Measurements from ENCODE around the gene KDM2A. TPM values are rescaled to one million over a fixed set of nuclear protein-coding genes. Genes with fewer than 3 reads are reported as not detected.
A peak's percentile ranks its signal among the peaks of the same experiment; 100 is the strongest.

KDM2A gene
- total and polyA plus RNA-seq, 2 experiments from 2014 or later, result 25.0 to 54.1 TPM

- TF ChIP-seq REST (IDR thresholded peaks at IDR 0.05; ENCODE audit: unreplicated experiment), result no peak
Measured at GRCh38 chr11:67274768-67275605, 155.9 kb downstream of the KDM2A start (continued).

DNA sequence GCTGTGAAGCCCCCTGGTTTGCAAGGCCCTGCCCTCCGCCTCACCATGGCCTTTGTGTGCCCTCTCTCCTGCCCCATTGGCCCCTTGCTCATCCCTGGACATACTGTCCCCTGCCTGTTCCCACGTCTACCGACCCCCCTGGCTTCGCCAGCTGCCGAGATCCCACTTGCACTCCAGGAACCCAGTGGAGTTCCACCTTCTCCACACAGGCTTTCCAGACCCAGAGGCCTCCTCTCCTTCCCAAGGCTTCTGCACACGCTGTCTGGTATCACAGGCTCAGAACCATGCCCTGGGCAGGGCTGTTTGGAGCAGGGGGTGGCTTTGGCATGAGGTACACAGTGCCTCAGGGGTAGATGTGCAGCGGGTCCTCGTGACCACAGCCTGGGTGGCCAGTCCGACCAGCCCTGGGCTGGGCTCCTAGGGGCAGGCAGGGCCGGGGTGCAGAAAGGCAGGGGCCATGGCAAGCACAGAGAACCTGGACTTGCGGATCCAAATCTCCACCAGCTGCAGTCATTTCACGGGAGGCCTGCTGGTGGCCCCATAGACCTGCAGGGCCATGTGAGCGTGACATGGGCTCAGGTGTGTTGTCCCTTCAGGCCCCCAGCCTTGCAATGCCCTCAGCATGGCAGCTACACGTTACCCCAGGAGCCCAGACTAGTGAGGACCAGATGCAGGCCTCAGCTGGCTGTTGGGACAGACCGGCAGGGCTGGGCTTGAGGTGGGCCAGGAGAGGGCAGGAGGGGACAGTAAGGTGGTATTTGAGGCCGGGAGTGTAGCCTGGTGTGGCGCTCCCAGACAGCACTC, 156.7 kb downstream of the KDM2A start:
- peaks cover 25% of the 10 kb centered on the region for H3K4me1 ChIP-seq (ENCODE audit: insufficient read depth)
- peaks cover 40% of the 10 kb centered on the region for H3K4me1 Mint-ChIP-seq
- no peak for TF ChIP-seq EZH2 (IDR thresholded peaks at IDR 0.05; ENCODE audit: low read depth, unreplicated experiment)
- TF ChIP-seq ZNF331 (CRISPR knock-in tag; IDR thresholded peaks at IDR 0.05; ENCODE audit: low read depth), result no peak
- TF ChIP-seq POLR2AphosphoS5 (IDR thresholded peaks at IDR 0.05; ENCODE audit: low read depth), result no peak
- TF ChIP-seq STAT1 (IDR thresholded peaks at IDR 0.05; ENCODE audit: unreplicated experiment), result no peak
- no peak for TF ChIP-seq CTCF (conservative IDR thresholded peaks at IDR 0.05; ENCODE audit: low read depth in 2 of 2)
- TF ChIP-seq NANOG (IDR thresholded peaks at IDR 0.05; ENCODE audit: borderline replicate concordance), result no peak
- TF ChIP-seq JUNB (IDR thresholded peaks at IDR 0.05; ENCODE audit: unreplicated experiment), result no peak
- TF ChIP-seq EZH2phosphoT487 (IDR thresholded peaks at IDR 0.05; ENCODE audit: unreplicated experiment), result no peak
- TF ChIP-seq ZNF462 (CRISPR knock-in tag; IDR thresholded peaks at IDR 0.05), result no peak
- TF ChIP-seq CREB1 (CRISPR knock-in tag; IDR thresholded peaks at IDR 0.05; ENCODE audit: low read depth), result no peak

More for the DNA sequence above, 156.7 kb downstream of the KDM2A start:
- ATAC-seq, result no peak
- no peaks in the 10 kb centered on the region; the same call in 1 of the 2 replicates for H3K36me3 ChIP-seq (ENCODE audit: insufficient read depth)
- peaks cover 52% of the 10 kb centered on the region for H3K79me2 ChIP-seq (replicated peaks; ENCODE audit: insufficient read depth)
- DNase-seq (ENCODE audit: low spot score), result no peak
- no peaks in the 10 kb centered on the region for H3K27me3 ChIP-seq (ENCODE audit: insufficient read depth)
- H3K27ac ChIP-seq (ENCODE audit: low read depth), result peak overlapping the region; percentile 81; the same call in 1 of the 2 replicates
- peaks cover 11% of the 10 kb centered on the region for H3F3A ChIP-seq (replicated peaks; ENCODE audit: low read depth)
- peaks cover 11% of the 10 kb centered on the region for H3K27me3 Mint-ChIP-seq (ENCODE audit: insufficient read depth, low read depth, poor library complexity)
- no peak overlapping the region for H3K4me2 ChIP-seq
- peaks cover 15% of the 10 kb centered on the region for H3K36me3 Mint-ChIP-seq (ENCODE audit: low read depth)
- no peak overlapping the region for H2AFZ ChIP-seq
- no peak overlapping the region for H3K4me3 ChIP-seq
- peaks cover 5% of the 10 kb centered on the region; the same call in 1 of the 2 replicates for H4K20me1 ChIP-seq (replicated peaks; ENCODE audit: insufficient read depth)
- H3K9me3 Mint-ChIP-seq, result no peaks in the 10 kb centered on the region
- no peaks in the 10 kb centered on the region for H3K9me2 ChIP-seq (ENCODE audit: insufficient read depth)
- H3K4me3 Mint-ChIP-seq, result no peak overlapping the region
- H3K27ac Mint-ChIP-seq, result 0 out of 2 replicates have a peak overlapping the region, but pooled peaks have one; percentile 63

Measured in GM23338 (cell line).